Stimulated activated CD4-positive, alpha-beta T cell treated with anti-CD3 and anti-CD28 coated beads, TNF-alpha, amount 100 ng/mL, for 48 hours (primary cell): ENCODE data around the gene COL9A1.

Experiments used
- DNase-seq, 3 donors: peaks; one replicate each; pipeline ENCODE4 v3.0.0-alpha.2; 2020; ENCODE audit warnings: low read depth in 3 of 3

COL9A1 gene

DNA sequence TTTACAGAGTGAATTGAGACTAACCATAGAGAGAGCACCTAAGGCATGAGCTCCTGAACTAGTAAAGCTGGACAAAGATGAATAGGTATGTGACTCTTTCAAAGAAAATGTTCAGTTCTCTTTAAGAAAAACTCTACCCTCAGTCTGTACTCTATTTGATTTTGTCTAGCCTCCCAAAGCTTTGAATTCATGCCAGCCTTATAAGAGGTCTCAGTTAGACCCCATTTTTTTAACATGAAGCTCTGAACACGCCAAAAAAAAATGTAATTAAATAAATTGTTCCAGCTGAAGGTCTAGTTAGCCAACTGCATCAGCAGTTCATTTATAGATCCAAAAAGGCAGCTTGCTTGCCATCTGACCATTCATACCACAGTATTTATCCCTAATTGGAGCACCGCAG lies 71.6 kb downstream of the COL9A1 start:
- no peak for DNase-seq

DNA sequence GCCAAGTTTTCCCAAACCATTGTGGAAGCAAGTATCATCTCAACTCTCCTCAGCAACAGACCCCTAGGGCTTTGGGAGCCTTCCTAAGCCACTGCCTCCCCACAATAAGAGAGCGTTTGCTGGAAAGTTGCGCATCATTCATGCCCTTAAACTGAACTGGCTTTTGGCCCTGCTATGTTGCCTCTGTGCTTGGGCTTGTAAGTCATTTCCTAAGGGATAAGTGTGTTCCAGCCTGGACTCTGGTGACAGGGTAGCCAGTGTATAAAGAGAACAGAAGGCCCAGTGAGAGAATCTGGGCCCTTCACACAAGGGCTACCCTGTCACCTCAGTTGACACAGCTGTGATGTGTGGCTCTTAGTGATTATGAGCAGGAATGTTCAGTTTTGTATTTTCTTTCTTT lies 77.8 kb downstream of the COL9A1 start:
- no peak for DNase-seq

DNA sequence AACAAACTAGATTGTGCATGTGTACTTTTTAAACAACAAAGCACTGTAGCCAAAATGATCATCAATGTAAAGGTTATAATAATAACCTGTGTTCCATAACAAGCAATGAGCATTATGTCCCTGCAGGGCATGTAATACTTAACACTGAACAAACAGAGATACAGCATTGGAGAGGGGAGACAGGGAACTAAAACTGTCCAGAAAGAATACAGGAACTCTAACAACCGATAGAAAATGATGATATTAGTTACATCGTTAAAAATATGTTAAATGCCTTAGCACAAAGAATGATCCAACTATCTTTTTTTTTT lies 80.5 kb downstream of the COL9A1 start:
- no peak for DNase-seq

DNA sequence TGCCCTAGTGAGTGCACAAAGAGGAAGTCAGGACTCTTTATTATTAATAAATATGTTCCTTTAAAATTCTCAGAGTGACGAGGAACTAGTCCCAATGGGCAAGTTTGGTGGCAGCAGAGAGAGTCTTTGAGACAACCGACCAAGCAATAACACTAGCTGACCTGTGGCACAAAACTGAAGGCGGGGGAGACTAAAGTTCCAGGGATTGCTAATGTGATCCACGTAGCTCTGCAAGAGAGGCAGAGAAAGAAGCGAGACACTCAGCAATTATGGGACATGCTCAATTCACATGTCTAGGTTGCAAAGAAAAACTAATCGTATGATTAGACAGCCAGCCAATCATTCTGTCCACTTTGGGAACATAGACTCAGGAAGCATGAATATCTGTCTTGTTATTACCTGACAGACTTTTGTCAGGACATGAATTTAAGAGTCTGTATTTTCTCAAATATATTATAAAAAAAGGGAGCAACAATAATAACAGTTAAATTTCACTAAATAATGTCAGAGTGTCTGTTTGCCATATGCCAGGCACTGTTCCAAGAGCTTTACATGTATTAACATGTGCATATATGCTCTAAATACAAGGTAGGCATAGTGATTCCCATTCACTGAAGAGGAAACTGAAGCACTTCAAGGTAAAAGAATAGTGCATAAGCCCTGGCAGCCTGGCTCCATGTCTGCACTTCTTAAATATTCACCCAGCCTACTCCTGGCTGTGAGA lies 81.0 kb downstream of the COL9A1 start:
- DNase-seq, result no peak

DNA sequence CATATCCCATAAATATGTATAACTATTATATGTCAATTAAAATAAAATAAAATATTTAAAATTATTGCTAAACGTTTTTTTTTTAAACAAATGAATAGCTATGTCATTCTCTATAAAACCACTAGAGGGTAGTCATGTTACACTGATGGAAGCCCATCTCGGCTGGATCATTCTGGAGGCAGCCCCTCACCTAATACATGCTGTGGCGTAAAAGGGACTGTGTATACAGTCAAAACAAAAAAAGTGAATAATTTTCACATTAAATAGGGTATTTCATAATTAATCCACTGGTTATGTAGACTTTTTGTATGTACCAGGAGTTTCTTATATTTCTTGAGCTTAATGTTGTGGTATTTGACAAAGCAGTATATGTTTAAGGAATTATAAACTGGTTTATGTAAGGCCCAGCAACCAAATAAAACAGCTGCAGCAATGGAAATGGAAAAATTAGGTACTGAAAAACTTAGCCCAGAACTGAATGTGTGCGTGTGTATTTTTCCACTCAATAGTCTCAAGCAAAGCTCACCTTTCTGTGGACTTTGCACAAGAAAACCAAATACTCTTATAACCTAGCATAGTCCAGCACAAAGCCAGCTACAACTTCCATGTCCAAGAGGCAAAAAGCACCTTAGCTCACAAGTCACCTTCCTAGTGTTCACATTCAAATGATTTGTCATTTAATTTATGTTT lies 81.7 kb downstream of the COL9A1 start:
- no peak for DNase-seq

DNA sequence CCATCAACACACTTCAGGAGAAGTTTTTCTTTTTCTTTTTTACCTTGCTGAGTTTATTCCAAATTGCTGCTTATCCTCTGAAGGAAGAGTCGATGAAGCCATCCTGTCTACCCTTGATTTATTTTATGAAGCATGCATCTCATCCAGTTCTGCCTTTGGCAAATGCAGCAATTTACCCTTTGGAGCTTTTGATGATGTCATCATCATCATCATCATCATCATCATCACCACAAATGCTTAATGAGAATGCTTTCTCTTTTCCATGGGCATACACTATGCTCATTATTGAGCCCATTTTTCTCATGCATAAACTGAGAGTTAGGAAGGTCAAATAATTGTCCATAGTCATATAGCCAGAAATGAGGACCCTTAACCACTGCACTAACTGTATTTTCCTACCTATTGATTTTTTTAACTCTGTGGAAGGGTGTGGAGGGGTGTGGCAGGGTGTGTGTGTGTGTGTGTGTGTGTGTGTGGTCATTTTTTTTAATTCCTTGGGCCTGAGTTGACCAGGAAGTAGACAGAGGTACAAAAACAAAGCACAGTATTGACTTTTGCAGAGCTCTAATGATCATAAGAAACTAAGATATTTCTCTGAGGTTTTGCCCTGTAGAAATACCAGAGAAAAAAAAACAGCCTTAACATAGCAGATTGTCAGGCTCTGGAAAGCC lies 82.8 kb downstream of the COL9A1 start:
- DNase-seq, result no peak

DNA sequence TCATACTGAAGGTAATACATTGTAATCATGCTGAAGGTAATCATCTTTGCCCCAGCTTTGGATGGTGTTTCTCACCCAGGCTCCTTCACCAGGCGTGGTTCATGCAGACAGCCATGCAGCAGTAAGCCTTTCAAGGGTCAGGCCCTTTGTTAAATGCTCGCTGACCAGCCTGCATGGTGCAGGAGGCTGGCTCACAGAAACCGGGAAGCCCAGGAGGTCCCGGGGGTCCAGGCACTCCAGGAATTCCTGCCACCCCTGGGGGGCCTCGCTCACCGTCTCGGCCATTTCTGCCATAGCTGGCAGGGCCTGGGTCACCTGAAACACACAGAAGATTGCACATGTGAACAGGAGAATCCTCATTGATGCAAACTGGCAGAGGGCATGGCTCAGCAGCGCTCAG lies 86.1 kb downstream of the COL9A1 start:
- DNase-seq, result no peak

DNA sequence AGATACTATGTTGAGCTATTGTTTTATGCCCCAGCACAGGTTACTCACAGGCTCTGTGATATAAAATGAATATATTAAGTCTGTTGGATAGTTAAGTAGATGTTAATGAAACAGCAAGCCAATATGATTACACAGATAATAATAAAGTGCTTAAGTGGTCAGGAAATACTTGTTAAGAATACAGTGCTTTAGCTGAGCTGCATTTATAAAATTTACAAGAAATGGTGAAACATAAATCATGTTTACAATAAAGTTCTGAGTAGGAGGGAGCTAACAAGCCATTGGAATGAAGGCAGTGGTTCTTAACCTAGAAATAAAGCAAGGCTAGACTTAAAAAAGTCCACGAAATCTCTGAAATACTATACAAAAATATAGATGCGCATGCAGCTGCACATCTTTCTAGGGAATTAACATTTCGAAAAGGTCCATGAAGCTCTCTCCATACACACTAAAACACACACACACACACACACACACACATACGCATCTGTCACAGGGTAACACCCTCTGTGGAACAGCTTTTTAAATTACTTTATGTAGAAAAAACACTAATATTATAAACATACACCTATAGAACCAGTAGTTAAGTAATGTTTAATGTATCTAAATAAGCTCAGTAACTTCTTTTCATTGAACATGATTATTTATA lies 87.3 kb downstream of the COL9A1 start:
- DNase-seq, result no peak

DNA sequence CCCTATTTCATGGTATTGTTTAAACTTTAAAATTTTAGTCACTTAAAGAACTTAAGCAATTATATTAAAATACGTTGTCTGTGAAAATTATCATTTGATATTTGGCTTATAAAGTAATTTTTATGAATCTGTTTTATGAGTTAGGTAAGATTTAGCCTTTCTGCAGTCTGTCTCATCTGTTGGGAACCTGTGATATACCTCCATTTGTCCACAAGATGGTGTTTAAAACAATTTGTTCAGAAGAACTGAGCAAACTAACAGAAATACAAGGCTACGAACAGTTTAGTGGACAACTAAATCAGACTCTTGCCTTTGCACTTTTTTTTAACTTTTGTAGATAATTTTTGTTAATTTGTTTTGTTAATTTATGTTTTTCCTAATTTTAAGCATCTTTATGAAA lies 92.4 kb downstream of the COL9A1 start:
- DNase-seq, result no peak

DNA sequence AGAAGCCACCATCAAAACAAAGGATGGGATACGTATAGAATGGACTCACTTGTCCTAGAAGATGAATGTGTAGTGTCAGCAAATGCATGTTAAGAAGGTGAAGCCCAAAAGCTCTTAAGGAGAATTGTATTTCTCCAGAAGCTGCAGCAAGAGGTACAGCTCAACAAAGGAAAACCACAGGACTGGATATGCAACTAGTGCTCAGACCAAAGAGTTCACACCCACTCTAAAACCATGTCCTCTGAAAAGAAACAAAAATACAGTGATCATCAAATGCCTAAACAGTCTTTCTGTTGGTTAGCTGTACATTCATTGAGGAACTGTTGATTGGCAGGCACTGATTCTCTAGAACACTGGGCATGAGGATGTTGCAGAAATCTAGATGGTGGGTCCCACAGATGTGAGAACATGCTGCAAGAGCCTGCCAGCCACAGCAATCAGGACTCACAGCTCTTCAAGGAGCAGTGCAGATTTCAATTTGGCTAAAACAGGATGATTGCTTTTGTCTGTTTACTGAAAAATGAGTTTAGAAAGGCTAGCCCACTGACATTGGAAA lies 94.6 kb downstream of the COL9A1 start:
- DNase-seq, result no peak

DNA sequence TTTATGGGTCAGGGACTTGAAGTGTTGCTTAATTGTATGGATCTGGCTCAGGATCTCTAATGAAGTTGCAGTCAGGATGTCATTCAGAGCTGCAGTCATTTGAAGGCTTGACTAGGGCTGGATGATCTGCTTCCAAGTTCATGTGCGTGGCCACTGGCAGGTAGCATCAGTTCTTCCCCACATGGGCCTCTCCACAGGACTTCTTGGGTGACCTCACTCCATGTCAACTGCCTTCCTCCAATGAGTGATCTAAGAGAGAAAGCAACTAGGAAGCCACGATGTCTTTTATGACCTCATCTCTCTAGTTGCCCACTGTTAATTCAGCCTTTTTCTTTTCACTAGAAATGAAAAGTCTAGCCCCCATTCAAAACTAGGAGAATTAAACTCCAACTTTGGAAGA lies 104.1 kb downstream of the COL9A1 start:
- DNase-seq, result no peak

DNA sequence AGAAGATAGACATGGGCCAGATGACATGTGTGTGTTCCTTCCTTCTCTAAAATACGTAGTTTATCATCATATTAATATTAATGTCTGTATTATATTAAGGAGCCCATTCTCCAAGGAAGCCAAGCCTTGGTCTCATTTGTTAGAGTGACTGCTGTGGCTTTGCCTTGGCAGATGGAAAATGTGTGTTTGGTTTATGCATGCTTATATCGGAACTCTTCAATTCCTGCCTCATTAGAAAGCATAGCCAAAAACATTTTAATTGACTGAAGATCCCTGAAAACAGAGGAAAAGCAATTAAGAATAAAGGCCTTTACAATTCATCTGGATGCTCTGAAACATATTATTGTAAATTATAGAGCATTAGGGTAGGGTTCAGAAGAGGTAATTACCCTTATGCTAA lies 106.4 kb downstream of the COL9A1 start:
- no peak for DNase-seq

DNA sequence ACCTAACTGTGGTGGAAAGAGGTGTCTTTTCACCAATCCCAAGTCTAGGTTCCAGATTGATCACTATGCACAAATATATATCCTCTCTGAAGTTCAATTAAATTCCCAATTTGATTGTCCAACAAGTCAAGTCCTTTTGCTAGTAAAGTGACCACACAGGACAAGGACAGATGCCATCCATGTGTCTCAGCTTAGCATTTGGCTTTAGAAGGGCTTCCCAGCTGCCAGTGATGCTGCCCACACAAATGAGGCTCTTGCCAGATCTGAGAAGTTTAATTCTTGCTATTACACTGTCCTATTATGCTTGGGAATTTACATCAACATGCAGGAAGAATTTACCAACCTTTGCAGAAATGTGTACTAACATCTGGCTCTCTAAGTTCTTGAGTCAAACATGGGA lies 108.5 kb downstream of the COL9A1 start:
- DNase-seq, result no peak

DNA sequence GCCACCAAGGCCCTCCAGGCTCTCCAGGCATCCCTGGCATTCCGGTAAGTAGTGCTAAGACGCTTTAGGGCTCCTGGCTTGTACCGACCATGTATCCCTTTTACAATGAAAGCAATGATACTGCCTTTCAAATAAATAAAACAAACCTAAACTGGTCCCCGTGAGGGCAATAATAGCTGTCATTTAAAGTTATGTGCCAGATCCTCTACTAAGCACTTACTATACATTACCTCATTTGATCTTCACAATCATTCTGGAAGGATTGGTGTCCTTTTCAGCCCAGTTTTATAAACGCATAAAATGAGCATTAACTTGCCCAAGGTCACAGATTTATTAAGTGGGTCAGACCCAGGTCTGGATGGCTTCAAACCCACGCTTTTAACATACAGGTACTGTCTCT lies 114.7 kb downstream of the COL9A1 start:
- no peak for DNase-seq

DNA sequence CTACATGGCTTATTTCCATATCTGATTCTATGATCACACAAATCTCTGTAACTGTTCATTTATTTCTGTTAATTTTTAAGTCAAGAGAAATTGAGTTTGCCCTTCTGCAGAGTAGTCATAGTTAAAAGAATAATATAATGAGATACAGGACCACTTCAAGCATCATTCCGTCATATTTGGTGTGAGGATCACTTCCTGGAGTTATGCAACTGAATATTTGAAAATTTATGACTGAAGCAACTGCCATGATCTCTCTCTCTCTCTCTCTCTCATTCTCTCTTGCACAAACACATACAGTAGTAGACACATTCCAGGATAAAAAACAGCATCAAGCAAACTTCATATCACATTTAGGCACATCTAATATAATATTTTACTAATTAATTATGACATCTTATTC lies 116.4 kb downstream of the COL9A1 start:
- no peak for DNase-seq

DNA sequence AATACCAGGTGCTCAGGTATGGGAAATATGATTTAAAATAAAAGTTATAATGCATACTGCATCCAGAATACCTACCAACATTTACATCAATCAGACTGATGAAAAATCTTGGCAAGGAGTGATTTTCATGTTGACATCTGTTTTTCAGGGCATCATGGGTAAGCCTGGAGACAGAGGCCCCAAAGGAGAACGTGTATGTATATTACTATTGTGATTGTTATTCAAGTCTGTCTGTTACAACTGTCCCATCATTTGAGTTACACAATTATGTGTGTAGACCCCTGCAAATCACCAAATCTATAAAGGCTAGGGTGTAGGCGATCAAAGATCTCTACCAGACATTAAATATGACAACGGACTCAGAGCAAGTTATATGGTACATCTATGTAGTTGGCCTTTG lies 118.2 kb downstream of the COL9A1 start:
- DNase-seq, result no peak

DNA sequence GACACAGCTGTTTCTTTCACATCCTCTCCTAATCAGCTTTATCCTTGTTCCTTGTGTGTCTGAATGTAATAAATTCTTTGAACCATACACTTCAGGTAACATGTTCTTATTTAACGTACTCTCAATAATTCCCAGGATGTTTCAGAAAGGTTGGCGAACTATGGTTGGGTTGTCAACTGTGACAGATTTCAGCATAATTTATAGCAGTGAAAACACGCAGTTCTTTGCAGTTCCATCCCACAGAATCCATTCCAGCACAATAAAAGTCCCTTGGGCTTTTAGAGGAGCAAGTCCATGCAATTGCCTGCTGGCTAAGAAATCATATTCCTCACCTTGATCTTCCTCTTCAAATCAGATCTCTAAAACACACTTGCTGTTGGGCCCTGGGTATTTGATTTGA lies 119.3 kb downstream of the COL9A1 start:
- DNase-seq, result no peak

DNA sequence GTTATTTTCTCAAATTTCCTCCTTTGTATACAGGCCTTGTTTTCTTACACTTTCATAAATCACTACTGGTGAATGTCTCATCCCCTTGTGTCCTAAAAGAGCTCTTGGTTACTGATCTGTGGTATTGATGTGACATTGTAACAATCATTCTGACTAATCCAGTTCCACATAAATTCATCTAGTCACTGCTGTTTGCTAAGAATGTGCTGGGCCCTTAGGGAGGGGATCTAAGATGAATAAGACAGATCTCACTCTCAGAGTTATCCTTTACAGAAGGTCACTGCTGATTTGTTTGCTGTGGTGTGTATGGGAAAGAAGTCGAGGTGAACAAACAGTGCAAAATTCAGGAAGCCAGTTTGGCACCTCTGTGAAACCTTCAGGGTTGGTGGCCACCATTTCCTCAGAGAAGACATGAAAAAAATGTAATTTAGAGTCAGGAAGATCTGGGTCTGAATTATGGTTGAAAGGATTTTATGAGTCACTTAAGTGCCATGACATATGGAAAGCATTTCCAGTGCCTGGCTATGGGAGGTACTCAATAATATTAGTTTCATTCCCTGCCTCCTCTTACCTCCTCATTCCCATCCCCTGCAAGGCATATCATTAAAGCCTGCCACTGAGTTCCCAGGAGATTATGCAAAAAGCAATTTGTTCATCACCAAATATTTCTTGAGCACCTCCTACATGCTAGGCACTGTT lies 121.8 kb downstream of the COL9A1 start:
- no peak for DNase-seq

DNA sequence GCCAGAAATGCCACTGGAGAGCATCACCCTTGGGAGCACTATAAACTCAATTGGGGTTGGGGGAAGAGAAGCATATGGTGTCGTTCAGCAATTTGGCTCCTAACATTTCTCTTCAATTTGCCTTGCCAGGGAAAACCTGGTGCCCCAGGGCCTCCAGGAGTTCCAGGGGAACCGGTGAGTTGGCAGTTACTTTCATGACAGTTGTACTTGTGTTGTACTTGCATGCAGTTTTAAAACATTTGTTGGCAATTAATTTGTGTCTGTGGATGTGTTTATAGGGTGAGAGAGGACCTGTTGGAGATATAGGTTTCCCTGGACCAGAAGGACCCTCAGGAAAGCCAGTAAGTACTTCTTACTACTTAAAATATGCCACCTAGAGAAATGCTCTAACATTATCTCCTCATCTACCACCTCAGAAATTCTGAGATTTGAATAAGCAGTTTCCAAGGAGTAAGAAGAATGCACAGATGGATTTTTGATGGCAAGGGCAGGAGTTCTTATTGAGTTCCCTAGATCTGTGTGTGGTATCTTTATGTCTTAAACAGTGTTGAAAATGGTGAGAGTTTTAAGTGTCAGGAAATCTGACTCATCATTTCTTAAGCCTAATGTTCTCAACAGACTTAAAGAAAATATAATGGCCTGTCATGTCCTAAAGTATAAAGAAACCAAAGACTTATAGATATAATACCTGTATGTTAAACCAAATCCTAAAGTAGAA lies 122.5 kb downstream of the COL9A1 start:
- DNase-seq, result no peak

DNA sequence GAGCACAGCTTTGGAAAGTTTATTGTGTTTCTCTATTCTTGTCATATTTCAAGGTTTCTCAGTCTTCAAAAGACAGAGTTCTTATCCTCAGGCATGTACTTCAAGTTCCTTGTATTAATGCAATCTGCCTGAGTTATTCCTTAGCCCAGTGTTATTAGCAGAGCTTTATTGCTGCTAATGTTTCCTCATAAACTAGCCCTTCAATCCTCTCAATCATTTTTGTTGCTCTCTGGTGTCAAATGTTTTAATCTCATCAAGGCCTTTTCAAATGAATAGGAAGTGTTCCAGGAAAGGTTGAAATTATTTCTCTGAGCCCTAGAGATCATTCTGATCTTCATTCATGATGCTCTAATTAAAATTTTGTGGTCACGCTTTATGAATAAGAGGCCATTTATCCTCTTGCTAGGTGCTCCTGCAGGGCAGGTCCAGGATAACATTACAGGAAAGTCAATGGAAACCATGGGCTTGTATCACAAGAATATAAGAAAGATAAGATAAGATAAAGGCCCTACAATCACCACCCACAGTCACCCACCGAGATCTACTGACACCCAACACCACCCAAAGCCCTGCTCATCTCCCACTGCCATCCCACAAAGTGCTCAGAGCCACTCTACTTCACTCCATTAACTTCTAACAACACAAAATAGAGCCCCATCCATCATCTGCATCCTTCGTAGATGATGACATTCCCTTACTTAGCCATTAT lies 125.9 kb downstream of the COL9A1 start:
- no peak for DNase-seq

DNA sequence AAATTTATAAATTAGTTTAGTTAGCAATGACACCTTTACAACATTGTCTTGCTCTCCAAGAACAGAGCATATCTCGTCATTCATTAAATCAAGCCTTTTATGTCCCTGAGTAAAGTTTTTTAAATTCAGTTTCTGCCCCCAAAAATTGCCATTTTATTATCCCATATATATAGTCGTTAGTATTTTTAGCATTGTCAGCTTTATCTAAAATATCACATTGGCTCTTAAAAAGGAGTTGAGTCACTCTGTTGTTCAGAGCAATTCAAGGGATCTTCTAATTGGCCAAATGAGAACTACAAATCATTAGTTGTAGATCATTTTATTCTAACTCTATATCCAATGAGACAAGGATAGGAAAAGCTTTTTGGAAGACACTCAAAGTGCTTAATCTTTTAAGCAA lies 127.1 kb downstream of the COL9A1 start:
- DNase-seq, result no peak
